GM12878 (cell line): ENCODE measurements around the gene CHCHD6. TPM values are rescaled to one million over a fixed set of nuclear protein-coding genes. Genes with fewer than 3 reads are reported as not detected.

Experiments
- ATAC-seq: fragments of 200-7000 bp; cut with Tn5 transposase; 3 replicates; pipeline ENCODE4 v1.9.1; 2020; ENCODE audit warnings: mild to moderate bottlenecking, moderate library complexity
- BruUV-seq: library from RNA; stranded (reverse); fragments of 400-500 nt; replicated peaks from 2 replicates; lab custom pipeline; 2021; lab: Mats Ljungman, UMichigan
- CTCF ChIA-PET: fragments of 300-600 bp; sonication (Branson Sonifier 250); formaldehyde crosslinking; extraction: SDS; loops from one replicate; lab custom pipeline; 2021; ENCODE audit warnings: inconsistent platforms; lab: Yijun Ruan, JAX
- POLR2A ChIA-PET: fragments of 350-600 bp; formaldehyde crosslinking; extraction: SDS; loops from one replicate; lab custom pipeline; 2021; ENCODE audit warnings: inconsistent platforms; lab: Charles Lee
- RAD21 ChIA-PET: fragments of 300-600 bp; sonication (Branson Sonifier 250); formaldehyde crosslinking; loops from one replicate; lab custom pipeline; 2023; ENCODE audit warnings: antibody characterized with exemption; ENCODE audit not compliant: unreplicated experiment; lab: Charles Lee
- SMC1A ChIA-PET: fragments of 300-600 bp; sonication (Branson Sonifier 250); formaldehyde crosslinking; loops from one replicate; lab custom pipeline; 2023; ENCODE audit not compliant: unreplicated experiment, uncharacterized antibody; lab: Charles Lee
- DNase-seq: peaks from one replicate; pipeline ENCODE4 v3.0.0-alpha.2; 2011; ENCODE audit warnings: low read depth, low spot score
- FAIRE-seq: peaks from 3 replicates; lab custom pipeline; 2011; peaks lifted over from hg19 to GRCh38; lab: Jason Lieb, UNC
- H2AFZ ChIP-seq: 2 replicates; pipeline ENCODE4 v1.6.0; 2011; ENCODE audit warnings: low read depth, low read length, control low read depth; ENCODE audit not compliant: control insufficient read depth
- H3K27ac ChIP-seq: 2 replicates; pipeline ENCODE4 v1.5.1; 2011; ENCODE audit warnings: control low read depth; ENCODE audit not compliant: control insufficient read depth, insufficient read depth
- H3K27me3 ChIP-seq, 2 experiments: replicated peaks in 1 of 2; 2 replicates each; pipeline versions ENCODE4 v1.6.0 to v1.6.1; 2011; ENCODE audit warnings: low read length in 1 of 2; ENCODE audit not compliant: control insufficient read depth in 2 of 2, insufficient read depth in 2 of 2
- H3K36me3 ChIP-seq, 2 experiments: 2 replicates each; pipeline ENCODE4 v1.5.1; 2011; ENCODE audit warnings: low read length in 1 of 2; ENCODE audit not compliant: control insufficient read depth in 2 of 2, insufficient read depth in 2 of 2
- H3K4me1 ChIP-seq: 2 replicates; pipeline ENCODE4 v1.6.1; 2011; ENCODE audit warnings: mild to moderate bottlenecking, low read length, moderate library complexity, mixed read lengths; ENCODE audit not compliant: control insufficient read depth, insufficient read depth
- H3K4me2 ChIP-seq: 2 replicates; pipeline ENCODE4 v1.6.0; 2011; ENCODE audit warnings: control low read depth; ENCODE audit not compliant: control insufficient read depth, insufficient read depth
- H3K4me3 ChIP-seq: fragments of 200-600 bp; sonication (generic); 2 replicates; pipeline ENCODE4 v1.5.1; 2016
- H3K79me2 ChIP-seq: 2 replicates; pipeline ENCODE4 v1.6.0; 2011; ENCODE audit warnings: low read length; ENCODE audit not compliant: control insufficient read depth, insufficient read depth
- H3K9ac ChIP-seq: 2 replicates; pipeline ENCODE4 v1.8.0; 2011; ENCODE audit warnings: low read length, control low read depth, mixed read lengths; ENCODE audit not compliant: control insufficient read depth, insufficient read depth
- H3K9me3 ChIP-seq: replicated peaks from 3 replicates; pipeline ENCODE4 v1.5.1; 2011; ENCODE audit warnings: mild to moderate bottlenecking, low read length; ENCODE audit not compliant: control insufficient read depth, insufficient read depth
- H4K20me1 ChIP-seq: 2 replicates; pipeline ENCODE4 v1.6.0; 2011; ENCODE audit not compliant: control insufficient read depth, insufficient read depth
- ATF7 ChIP-seq: fragments of 450-650 bp; IDR thresholded peaks from 2 replicates; pipeline ENCODE4 v1.6.1; 2016; ENCODE audit warnings: low read depth, mild to moderate bottlenecking
- CEBPB ChIP-seq, 2 experiments: fragments of 150-350 bp in 1 of 2; IDR thresholded peaks; 2 replicates each; pipeline ENCODE4 v1.6.1; 2012 to 2014; ENCODE audit warnings: low read depth in 2 of 2, low read length in 2 of 2, borderline replicate concordance in 1 of 2, inconsistent platforms in 1 of 2
- CHD4 ChIP-seq: fragments of 200-600 bp; sonication (generic); IDR thresholded peaks from 2 replicates; pipeline ENCODE4 v1.6.1; 2016; ENCODE audit warnings: mild to moderate bottlenecking
- DPF2 ChIP-seq: fragments of 450-650 bp; IDR thresholded peaks from 2 replicates; pipeline ENCODE4 v1.6.1; 2017; ENCODE audit warnings: mild to moderate bottlenecking
- HCFC1 ChIP-seq: fragments of 150-350 bp; IDR thresholded peaks from 2 replicates; pipeline ENCODE4 v1.6.1; 2014; ENCODE audit warnings: low read length
- RELA ChIP-seq: fragments of 450-650 bp; IDR thresholded peaks from 2 replicates; pipeline ENCODE4 v1.8.0; 2014; ENCODE audit warnings: borderline replicate concordance; ENCODE audit not compliant: partially characterized antibody
- SIX5 ChIP-seq: IDR thresholded peaks from 2 replicates; pipeline ENCODE4 v1.6.1; 2011; ENCODE audit warnings: mild to moderate bottlenecking, low read depth, low read length, moderate library complexity; ENCODE audit not compliant: severe bottlenecking
- STAT3 ChIP-seq: IDR thresholded peaks from 2 replicates; pipeline ENCODE4 v1.6.1; 2011; ENCODE audit warnings: low read depth, low read length, improper control_type of control experiment
- WGBS: methylation state at CpG from one replicate; pipeline ENCODE4 v1.1.6; 2016; ENCODE audit warnings: low lambda C conversion rate; ENCODE audit not compliant: insufficient replicate concordance, insufficient coverage; ENCODE audit errors: missing lambda C conversion rate; 5-methylcytosine and 5-hydroxymethylcytosine counted together
- in situ Hi-C: fragments of 300-500 bp; cut with MboI; formaldehyde crosslinking; loops from 9 replicates; pipeline ENCODE4 v1.14.3; 2018; ENCODE audit warnings: mixed read lengths
- intact Hi-C: fragments of 100-400 bp; cut with micrococcal nuclease; formaldehyde crosslinking; loops from one replicate; pipeline ENCODE4 v1.14.2; 2022; ENCODE audit not compliant: unreplicated experiment
- polyA plus RNA-seq, 11 experiments: library from polyadenylated mRNA; depleted of rRNA in 4 of 11; unstranded in 6 of 11; stranded (reverse) in 5 of 11; fragments of >200 nt; fragmentation: Nextera tagmentation in 4 of 11; fragmentation: Illumina TruSeq in 1 of 11; extraction: Ambion mirVana in 4 of 11; extraction: Trizol in 1 of 11; gene quantifications; 1 replicate in 1 of 11; 2 replicates in 10 of 11; pipeline versions ENCODE4 v1.2.1 to v1.2.3, GENCODE V29; 2011 to 2016; ENCODE audit warnings: inconsistent platforms in 2 of 11, missing spikeins in 2 of 11, low read depth in 1 of 11
- total RNA-seq, 4 experiments: library from RNA; depleted of rRNA in 3 of 4; stranded (reverse); fragments of >200 nt in 3 of 4; fragmentation: Illumina TruSeq in 1 of 4; extraction: Trizol in 1 of 4; gene quantifications; 2 replicates each; pipeline versions ENCODE4 v1.2.1 to v1.2.3, GENCODE V29; 2013 to 2021

The CHCHD6 gene
- total and polyA plus RNA-seq, 10 of the 15 experiments (the other 5 are each of a cell fraction or from before 2014, with no cell fraction given): 2.7 to 16.7 (median 12.3) TPM

DNA sequence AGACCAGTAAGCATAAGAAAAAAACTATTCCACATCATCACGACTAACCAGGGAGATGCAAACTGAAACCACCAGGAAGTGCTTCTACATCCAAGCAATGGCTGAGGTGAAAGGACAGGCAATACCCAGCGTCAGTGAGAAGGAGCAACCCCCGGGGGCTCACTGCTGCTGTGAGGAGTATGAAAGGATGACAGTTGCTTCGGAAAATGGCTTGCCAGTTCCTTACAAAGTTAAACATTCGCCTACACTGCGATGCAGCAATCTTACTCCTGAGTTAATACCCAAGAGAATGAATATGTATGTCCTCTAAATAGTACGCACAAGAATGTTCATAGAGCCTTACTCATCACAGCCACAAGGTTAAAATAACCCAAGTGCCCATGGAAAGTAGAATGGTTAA is 265.5 kb downstream of the CHCHD6 start:
- ChIA-PET POLR2A (interaction anchor here (1.2 kb wide), 1 partner anchor 14 kb away, joined by 3 read pairs; no protein-coding TSS in a partner anchor), SMC1A (interaction anchor here (0.7 to 1.4 kb wide), 5 partner anchors 8 to 169 kb away, joined by 3 to 4 read pairs (median 3); no protein-coding TSS in a partner anchor), RAD21 (interaction anchor here (0.8 to 0.9 kb wide), 2 partner anchors 12 to 218 kb away, joined by 3 read pairs; no protein-coding TSS in a partner anchor), CTCF (interaction anchor here (1.4 kb wide), 1 partner anchor 218 kb away, joined by 4 read pairs; no protein-coding TSS in a partner anchor)
- Histone ChIP-seq H3K9me3 (peaks cover 1% of the 10 kb centered on the region; the same call in 2 of the 3 replicates), H3K27ac (no peak overlapping the region), H3K27me3 (peaks cover 0 to 3% of the 10 kb centered on the region in 2 experiments; a peak in 1 of 4 replicates), H4K20me1 (no peaks in the 10 kb centered on the region), H3K9ac (no peak overlapping the region), H3K4me2 (no peak overlapping the region), H3K36me3 (no peaks in the 10 kb centered on the region), H3K79me2 (no peaks in the 10 kb centered on the region), H2AFZ (no peak overlapping the region), H3K4me1 (no peaks in the 10 kb centered on the region), H3K4me3 (no peak overlapping the region)
- WGBS: 52% methylated on average over 7 of the region's 7 CpGs
- DNase-seq (no peak), FAIRE-seq (no peak), ATAC-seq (no peak)
- no TSS peak for BruUV-seq
- TF ChIP-seq STAT3 (no peak), SIX5 (no peak), ATF7 (no peak), DPF2 (no peak), RELA (no peak), CEBPB (IDR thresholded peaks at IDR 0.05; ENCODE audit: borderline replicate concordance in 1 of 2, low read depth in 2 of 2, low read length in 2 of 2) (no peak), HCFC1 (no peak), CHD4 (no peak)
- in situ Hi-C loops: no loop called here
- intact Hi-C loops: no loop called here
